ENCODE measurements around the gene PACSIN2. TPM values are rescaled to one million over a fixed set of nuclear protein-coding genes. Genes with fewer than 3 reads are reported as not detected.

PACSIN2 gene
- total RNA-seq, 1 experiment from 2014 or later, result 46.2 TPM

- no peak for DNase-seq
- no peak overlapping the region for H3K4me3 ChIP-seq
- no peaks in the 10 kb centered on the region for H3K9me3 ChIP-seq
- H3K27me3 ChIP-seq, result no peaks in the 10 kb centered on the region
- no peaks in the 10 kb centered on the region; the same call in 1 of the 2 replicates for H3K36me3 ChIP-seq
Observed at GRCh38 chr22:42866100-42866499, 148.8 kb downstream of the PACSIN2 start.

GRCh38 chr22:42865536-42865935 is 149.4 kb downstream of the PACSIN2 start:
- Histone ChIP-seq H3K4me3 (no peak overlapping the region), H3K36me3 (no peaks in the 10 kb centered on the region; the same call in 1 of the 2 replicates), H3K27me3 (no peaks in the 10 kb centered on the region), H3K9me3 (no peaks in the 10 kb centered on the region)
- no peak for DNase-seq

- Histone ChIP-seq H3K9me3 (no peaks in the 10 kb centered on the region), H3K4me3 (no peak overlapping the region), H3K36me3 (no peaks in the 10 kb centered on the region), H3K27me3 (no peaks in the 10 kb centered on the region)
- DNase-seq, result no peak
Observed at GRCh38 chr22:42863349-42863961, 151.5 kb downstream of the PACSIN2 start.

- Histone ChIP-seq H3K4me3 (no peak overlapping the region), H3K9me3 (no peaks in the 10 kb centered on the region), H3K27me3 (no peaks in the 10 kb centered on the region), H3K36me3 (no peaks in the 10 kb centered on the region)
- no peak for DNase-seq
Observed at GRCh38 chr22:42862045-42862734, 152.8 kb downstream of the PACSIN2 start.

- peak; percentile 17 for DNase-seq
- H3K27me3 ChIP-seq, result no peaks in the 10 kb centered on the region
- no peak overlapping the region for H3K4me3 ChIP-seq
- no peaks in the 10 kb centered on the region for H3K36me3 ChIP-seq
- no peaks in the 10 kb centered on the region for H3K9me3 ChIP-seq
Observed at GRCh38 chr22:42860968-42861367, 154.0 kb downstream of the PACSIN2 start.

- DNase-seq, result no peak
- Histone ChIP-seq H3K36me3 (peaks cover 3% of the 10 kb centered on the region), H3K27me3 (no peaks in the 10 kb centered on the region), H3K9me3 (no peaks in the 10 kb centered on the region), H3K4me3 (no peak overlapping the region)
Observed at GRCh38 chr22:42857845-42858481, 157.0 kb downstream of the PACSIN2 start.

GRCh38 chr22:42856865-42857704 is 157.9 kb downstream of the PACSIN2 start, which contains the start of gene ARFGAP3:
TSS of gene ARFGAP3 (minus strand) at chr22:42857273. CDS start at chr22:42857182, 91 bp downstream.
- H3K36me3 ChIP-seq, result peaks cover 3% of the 10 kb centered on the region
- peak; percentile 89 for DNase-seq
- peak within 1 kb of the TSS; percentile 74 for H3K4me3 ChIP-seq
- H3K9me3 ChIP-seq, result no peaks in the 10 kb centered on the region
- H3K27me3 ChIP-seq, result no peaks in the 10 kb centered on the region

- DNase-seq, result peak; percentile 21
- no peaks in the 10 kb centered on the region for H3K9me3 ChIP-seq
- peak overlapping the region; percentile 74 for H3K4me3 ChIP-seq
- no peaks in the 10 kb centered on the region for H3K27me3 ChIP-seq
- peaks cover 3% of the 10 kb centered on the region for H3K36me3 ChIP-seq
Observed at GRCh38 chr22:42856179-42856864, 158.6 kb downstream of the PACSIN2 start.

- peaks cover 3% of the 10 kb centered on the region for H3K36me3 ChIP-seq
- H3K9me3 ChIP-seq, result no peaks in the 10 kb centered on the region
- H3K4me3 ChIP-seq, result peak overlapping the region; percentile 74
- no peaks in the 10 kb centered on the region for H3K27me3 ChIP-seq
- DNase-seq, result no peak
Observed at GRCh38 chr22:42855721-42856120, 159.2 kb downstream of the PACSIN2 start.

- no peak for DNase-seq
- no peaks in the 10 kb centered on the region for H3K9me3 ChIP-seq
- no peaks in the 10 kb centered on the region for H3K27me3 ChIP-seq
- peak overlapping the region; percentile 74; the same call in 1 of the 2 replicates for H3K4me3 ChIP-seq
- H3K36me3 ChIP-seq, result peaks cover 3% of the 10 kb centered on the region
Observed at GRCh38 chr22:42855211-42855610, 159.7 kb downstream of the PACSIN2 start.

GRCh38 chr22:42848941-42849550 is 165.9 kb downstream of the PACSIN2 start:
- no peaks in the 10 kb centered on the region for H3K9me3 ChIP-seq
- DNase-seq, result peak; percentile 84

GRCh38 chr22:42847110-42847509 is 167.8 kb downstream of the PACSIN2 start:
- Histone ChIP-seq H3K36me3 (peaks cover 22% of the 10 kb centered on the region), H3K4me3 (no peak overlapping the region), H3K9me3 (no peaks in the 10 kb centered on the region), H3K27me3 (no peaks in the 10 kb centered on the region)
- no peak for DNase-seq

More at GRCh38 chr22:42848941-42849550, 165.9 kb downstream of the PACSIN2 start:
- peaks cover 20% of the 10 kb centered on the region for H3K36me3 ChIP-seq
- no peaks in the 10 kb centered on the region for H3K27me3 ChIP-seq
- no peak overlapping the region for H3K4me3 ChIP-seq

GRCh38 chr22:42844756-42845155 is 170.2 kb downstream of the PACSIN2 start:
- Histone ChIP-seq H3K9me3 (no peaks in the 10 kb centered on the region), H3K27me3 (no peaks in the 10 kb centered on the region), H3K36me3 (peaks cover 26% of the 10 kb centered on the region), H3K4me3 (no peak overlapping the region)
- DNase-seq, result peak; percentile 53

GRCh38 chr22:42842658-42843370 is 172.1 kb downstream of the PACSIN2 start:
- Histone ChIP-seq H3K4me3 (no peak overlapping the region), H3K27me3 (no peaks in the 10 kb centered on the region), H3K36me3 (peaks cover 30% of the 10 kb centered on the region), H3K9me3 (no peaks in the 10 kb centered on the region)
- DNase-seq, result no peak

- DNase-seq, result no peak
- Histone ChIP-seq H3K27me3 (no peaks in the 10 kb centered on the region), H3K4me3 (no peak overlapping the region), H3K36me3 (peaks cover 31% of the 10 kb centered on the region), H3K9me3 (no peaks in the 10 kb centered on the region)
Observed at GRCh38 chr22:42841444-42841843, 173.5 kb downstream of the PACSIN2 start.

All from MG63 (cell line).